H1 (cell line): ENCODE data around the gene AIF1. TPM values are rescaled to one million over a fixed set of nuclear protein-coding genes. Genes with fewer than 3 reads are reported as not detected.

ENCODE experiments used
- CTCF ChIA-PET: fragments of 300-600 bp; sonication (Branson Sonifier 250); formaldehyde crosslinking; loops from one replicate; lab custom pipeline; 2021; ENCODE audit not compliant: partially characterized antibody; lab: Charles Lee
- POLR2A ChIA-PET: fragments of 300-600 bp; sonication (Branson Sonifier 250); formaldehyde crosslinking; loops from one replicate; lab custom pipeline; 2021; ENCODE audit warnings: inconsistent platforms; ENCODE audit not compliant: partially characterized antibody; lab: Charles Lee
- DNase-seq, 2 experiments: peaks; one replicate each; pipeline versions ENCODE4 v3.0.0 to v3.0.0-alpha.2; 2010 to 2022; ENCODE audit warnings: low spot score in 2 of 2, low read depth in 1 of 2, mixed read lengths in 1 of 2
- FAIRE-seq: peaks from 2 replicates; lab custom pipeline; 2011; peaks lifted over from hg19 to GRCh38; lab: Jason Lieb, UNC
- H2AFZ ChIP-seq: 2 replicates; pipeline ENCODE4 v1.8.1; 2012; ENCODE audit warnings: low read length, inconsistent platforms
- H2AK5ac ChIP-seq: 2 replicates; pipeline ENCODE4 v1.6.1; 2013; ENCODE audit warnings: low read depth, low read length
- H2BK120ac ChIP-seq: replicated peaks from 2 replicates; pipeline ENCODE3; 2013; ENCODE audit warnings: low read depth, low read length, inconsistent platforms
- H2BK12ac ChIP-seq: 2 replicates; pipeline ENCODE4 v1.6.1; 2013; ENCODE audit warnings: low read depth, low read length
- H2BK15ac ChIP-seq: 2 replicates; pipeline ENCODE4 v1.6.1; 2013; ENCODE audit warnings: low read length
- H2BK20ac ChIP-seq: 2 replicates; pipeline ENCODE4 v1.6.1; 2013; ENCODE audit warnings: low read length
- H2BK5ac ChIP-seq: 2 replicates; pipeline ENCODE4 v1.6.1; 2013; ENCODE audit warnings: low read depth, low read length
- H3K14ac ChIP-seq: 2 replicates; pipeline ENCODE4 v1.6.1; 2013; ENCODE audit warnings: inconsistent platforms; ENCODE audit not compliant: insufficient read length
- H3K18ac ChIP-seq: 2 replicates; pipeline ENCODE4 v1.6.1; 2013; ENCODE audit warnings: low read length; ENCODE audit errors: extremely low read depth
- H3K23ac ChIP-seq: 2 replicates; pipeline ENCODE4 v1.6.1; 2013; ENCODE audit warnings: inconsistent platforms; ENCODE audit not compliant: insufficient read length
- H3K23me2 ChIP-seq: 2 replicates; pipeline ENCODE4 v1.6.1; 2013; ENCODE audit warnings: low read depth, low read length
- H3K27ac ChIP-seq: 2 replicates; pipeline ENCODE4 v1.6.1; 2011; ENCODE audit warnings: low read depth, low read length, inconsistent platforms
- H3K27me3 ChIP-seq, 4 experiments: replicated peaks in 1 of 4; 1 replicate in 1 of 4; 2 replicates in 3 of 4; pipeline versions ENCODE4 v1.6.1 to v1.8.1; 2011 to 2013; ENCODE audit warnings: low read length in 3 of 4, mild to moderate bottlenecking in 3 of 4, inconsistent platforms in 2 of 4, mixed read lengths in 2 of 4, moderate library complexity in 1 of 4; ENCODE audit not compliant: control insufficient read depth in 3 of 4, insufficient read depth in 3 of 4; ENCODE audit errors: extremely low read depth in 1 of 4
- H3K36me3 ChIP-seq, 4 experiments: 2 replicates each; pipeline versions ENCODE4 v1.6.1 to v1.8.1; 2011 to 2013; ENCODE audit warnings: mild to moderate bottlenecking in 4 of 4, low read length in 3 of 4, moderate library complexity in 2 of 4, control low read depth in 1 of 4, inconsistent platforms in 1 of 4; ENCODE audit not compliant: insufficient read depth in 4 of 4, control insufficient read depth in 2 of 4
- H3K4ac ChIP-seq: replicated peaks from 2 replicates; pipeline ENCODE3; 2013; ENCODE audit warnings: low read length, low read depth, mixed read lengths, inconsistent platforms; ENCODE audit not compliant: insufficient read length
- H3K4me1 ChIP-seq, 4 experiments: replicated peaks in 1 of 4; 1 replicate in 1 of 4; 2 replicates in 3 of 4; pipeline versions ENCODE4 v1.6.1 to v1.8.1; 2011 to 2013; ENCODE audit warnings: low read length in 3 of 4, inconsistent platforms in 2 of 4, mixed read lengths in 1 of 4; ENCODE audit not compliant: insufficient read depth in 4 of 4, control insufficient read depth in 3 of 4
- H3K4me2 ChIP-seq, 2 experiments: 2 replicates each; pipeline versions ENCODE4 v1.6.1 to v1.8.1; 2011 to 2013; ENCODE audit warnings: low read depth in 2 of 2, low read length in 2 of 2, control low read depth in 1 of 2, inconsistent platforms in 1 of 2, mild to moderate bottlenecking in 1 of 2; ENCODE audit not compliant: insufficient read depth in 1 of 2
- H3K4me3 ChIP-seq, 4 experiments: fragments of 200-600, 300-600 bp in 1 of 4; sonication (generic), shearing (Covaris generic), sonication (Bioruptor Twin) in 1 of 4; 2 replicates each; pipeline versions ENCODE4 v1.5.1 to v1.8.1; 2011 to 2016; ENCODE audit warnings: low read length in 4 of 4, low read depth in 3 of 4, control low read depth in 2 of 4, inconsistent platforms in 2 of 4, mild to moderate bottlenecking in 2 of 4, mixed read lengths in 1 of 4, moderate library complexity in 1 of 4; ENCODE audit not compliant: insufficient read depth in 2 of 4; ENCODE audit errors: extremely low read depth in 1 of 4
- H3K56ac ChIP-seq: replicated peaks from 2 replicates; pipeline ENCODE3; 2013; ENCODE audit warnings: low read depth, mild to moderate bottlenecking, mixed read lengths, low read length, inconsistent platforms; ENCODE audit not compliant: insufficient read length
- H3K79me1 ChIP-seq: 2 replicates; pipeline ENCODE4 v1.6.1; 2013; ENCODE audit warnings: low read depth, low read length, control low read depth
- H3K79me2 ChIP-seq, 2 experiments: 2 replicates each; pipeline versions ENCODE4 v1.6.1 to v1.8.1; 2012 to 2013; ENCODE audit warnings: low read length in 2 of 2, mild to moderate bottlenecking in 2 of 2, inconsistent platforms in 1 of 2; ENCODE audit not compliant: insufficient read depth in 2 of 2, control insufficient read depth in 1 of 2
- H3K9ac ChIP-seq, 4 experiments: replicated peaks in 1 of 4; 1 replicate in 1 of 4; 2 replicates in 3 of 4; pipeline versions ENCODE4 v1.6.1 to v1.8.1; 2011 to 2013; ENCODE audit warnings: low read depth in 3 of 4, low read length in 3 of 4, control low read depth in 2 of 4, mild to moderate bottlenecking in 2 of 4, moderate library complexity in 2 of 4, inconsistent platforms in 1 of 4; ENCODE audit errors: extremely low read depth in 1 of 4
- H3K9me3 ChIP-seq, 2 experiments: 2 replicates each; pipeline versions ENCODE4 v1.6.1 to v1.8.1; 2012 to 2013; ENCODE audit warnings: mild to moderate bottlenecking in 2 of 2, moderate library complexity in 2 of 2, control low read depth in 1 of 2, inconsistent platforms in 1 of 2, low read depth in 1 of 2, low read length in 1 of 2, mixed read lengths in 1 of 2; ENCODE audit not compliant: insufficient read depth in 2 of 2
- H4K20me1 ChIP-seq, 2 experiments: replicated peaks in 1 of 2; 2 replicates each; pipeline versions ENCODE3 to v1.8.1; 2011 to 2013; ENCODE audit warnings: inconsistent platforms in 2 of 2, low read length in 2 of 2, mild to moderate bottlenecking in 1 of 2; ENCODE audit not compliant: insufficient read depth in 2 of 2, control insufficient read depth in 1 of 2
- H4K5ac ChIP-seq: 2 replicates; pipeline ENCODE4 v1.6.1; 2013; ENCODE audit warnings: low read length, low read depth, mixed read lengths, inconsistent platforms; ENCODE audit not compliant: insufficient read length
- H4K8ac ChIP-seq: 2 replicates; pipeline ENCODE4 v1.8.0; 2013; ENCODE audit warnings: mild to moderate bottlenecking, moderate library complexity, low read length, inconsistent platforms; ENCODE audit not compliant: insufficient read depth; ENCODE audit errors: extremely low read depth
- H4K91ac ChIP-seq: replicated peaks from 2 replicates; pipeline ENCODE3; 2013; ENCODE audit warnings: low read length, mixed read lengths, inconsistent platforms; ENCODE audit not compliant: insufficient read length
- KDM1A ChIP-seq: fragments of 200-600, 300-600 bp; sonication (generic); IDR thresholded peaks from 2 replicates; pipeline ENCODE4 v1.7.1; 2016; ENCODE audit warnings: mild to moderate bottlenecking, low read length, borderline replicate concordance
- RAD21 ChIP-seq, 2 experiments: IDR thresholded peaks in 1 of 2; conservative IDR thresholded peaks in 1 of 2; 2 replicates each; pipeline ENCODE4 v1.6.1; 2011; ENCODE audit warnings: low read depth in 2 of 2, low read length in 2 of 2, improper control_type of control experiment in 1 of 2, inconsistent platforms in 1 of 2, mild to moderate bottlenecking in 1 of 2, moderate library complexity in 1 of 2
- WGBS, 2 experiments: shearing (Covaris generic) in 1 of 2; methylation state at CpG; one replicate each; pipeline versions ENCODE4 v1.1.6 to v1.1.7; 2013 to 2015; ENCODE audit warnings: low lambda C conversion rate in 2 of 2, mixed read lengths in 2 of 2, inconsistent platforms in 1 of 2, low coverage in 1 of 2, missing lambda C conversion rate in 1 of 2; ENCODE audit not compliant: insufficient replicate concordance in 2 of 2, insufficient coverage in 1 of 2, insufficient read length in 1 of 2; ENCODE audit errors: extremely low coverage in 1 of 2, missing lambda C conversion rate in 1 of 2; 5-methylcytosine and 5-hydroxymethylcytosine counted together
- polyA plus RNA-seq, 7 experiments: library from polyadenylated mRNA; depleted of rRNA in 3 of 7; stranded (reverse) in 5 of 7; unstranded in 2 of 7; fragments of >200 nt in 5 of 7; fragments of 200-250 nt in 2 of 7; gene quantifications; 1 replicate in 5 of 7; 2 replicates in 1 of 7; 4 replicates in 1 of 7; pipeline versions ENCODE4 v1.2.1 to v1.2.3, GENCODE V29; 2011 to 2013; ENCODE audit warnings: missing spikeins in 2 of 7, mixed read lengths in 2 of 7
- total RNA-seq: library from RNA; stranded (reverse); fragmentation: NEBNext Ultra II Directional; extraction: Animal tissue kit (Norgen Biotek cat#: 25700); gene quantifications from 2 replicates; pipeline ENCODE4 v1.2.1, GENCODE V29; 2021
- TF ChIP-seq, protein P1 (sequence below), 3 experiments: IDR thresholded peaks; 1 replicate in 2 of 3; 2 replicates in 1 of 3; pipeline versions ENCODE4 v1.5.1 to v1.6.1; 2011; ENCODE audit warnings: low read length in 3 of 3, mild to moderate bottlenecking in 3 of 3, inconsistent platforms in 2 of 3, low read depth in 1 of 3, moderate library complexity in 1 of 3; ENCODE audit not compliant: insufficient read depth in 1 of 3; ENCODE audit errors: control extremely low read depth in 1 of 3

Gene AIF1
- total and polyA plus RNA-seq, 2 of the 8 experiments (the other 6 are each of a cell fraction or from before 2014, with no cell fraction given) = 6.3 to 9.8 TPM

DNA sequence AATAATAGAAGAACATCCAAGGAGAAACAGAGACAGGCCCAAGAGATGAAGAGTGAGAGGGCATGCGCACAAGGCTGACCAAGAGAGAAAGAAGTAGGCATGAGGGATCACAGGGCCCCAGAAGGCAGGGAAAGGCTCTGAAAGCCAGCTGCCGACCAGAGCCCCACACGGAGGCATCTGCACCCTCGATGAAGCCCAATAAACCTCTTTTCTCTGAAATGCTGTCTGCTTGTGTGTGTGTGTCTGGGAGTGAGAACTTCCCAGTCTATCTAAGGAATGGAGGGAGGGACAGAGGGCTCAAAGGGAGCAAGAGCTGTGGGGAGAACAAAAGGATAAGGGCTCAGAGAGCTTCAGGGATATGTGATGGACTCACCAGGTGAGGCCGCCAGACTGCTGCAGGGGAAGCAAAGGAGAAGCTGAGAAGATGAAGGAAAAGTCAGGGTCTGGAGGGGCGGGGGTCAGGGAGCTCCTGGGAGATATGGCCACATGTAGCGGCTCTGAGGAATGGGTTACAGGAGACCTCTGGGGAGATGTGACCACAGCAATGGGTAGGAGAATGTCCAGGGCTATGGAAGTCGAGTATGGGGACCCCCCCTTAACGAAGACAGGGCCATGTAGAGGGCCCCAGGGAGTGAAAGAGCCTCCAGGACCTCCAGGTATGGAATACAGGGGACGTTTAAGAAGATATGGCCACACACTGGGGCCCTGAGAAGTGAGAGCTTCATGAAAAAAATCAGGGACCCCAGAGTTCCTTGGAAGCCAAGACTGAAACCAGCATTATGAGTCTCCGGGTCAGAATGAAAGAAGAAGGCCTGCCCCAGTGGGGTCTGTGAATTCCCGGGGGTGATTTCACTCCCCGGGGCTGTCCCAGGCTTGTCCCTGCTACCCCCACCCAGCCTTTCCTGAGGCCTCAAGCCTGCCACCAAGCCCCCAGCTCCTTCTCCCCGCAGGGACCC is 40.6 kb upstream of the AIF1 start:
- H4K8ac ChIP-seq = 0 out of 2 replicates have a peak overlapping the region, but pooled peaks have one; percentile 7
- POLR2A ChIA-PET = interaction anchor here (0.8 to 12.2 kb wide), 14 partner anchors 9 to 285 kb away, joined by 3 to 110 read pairs (median 4); partner anchors contain the start of genes ATP6V1G2, DDX39B, GPANK1 and PRRC2A
- H2AK5ac ChIP-seq = no peak overlapping the region
- H4K91ac ChIP-seq = no peak overlapping the region
- H3K4ac ChIP-seq = no peak overlapping the region
- no peak overlapping the region for H3K56ac ChIP-seq
- H4K5ac ChIP-seq = no peak overlapping the region
- H2BK12ac ChIP-seq = 0 out of 2 replicates have a peak overlapping the region, but pooled peaks have one; percentile 27
- DNase-seq = no peak
- H3K18ac ChIP-seq = no peak overlapping the region
- H3K27me3 ChIP-seq = no peaks in the 10 kb centered on the region
- H2BK15ac ChIP-seq = no peak overlapping the region
- H3K4me1 ChIP-seq = no peaks in the 10 kb centered on the region; a peak in 1 of 7 replicates
- CTCF ChIA-PET = interaction anchor here (0.6 to 19.2 kb wide), 10 partner anchors 10 to 155 kb away, joined by 3 to 640 read pairs (median 4); partner anchors contain the start of genes ATP6V1G2, GPANK1, LST1 and LTB
- no peak overlapping the region for H3K4me3 ChIP-seq
- no peak overlapping the region for H3K27ac ChIP-seq
- no peaks in the 10 kb centered on the region; the same call in 1 of the 2 replicates for H3K23me2 ChIP-seq
- no peak overlapping the region for H3K9ac ChIP-seq
- no peaks in the 10 kb centered on the region for H3K36me3 ChIP-seq
- no peak overlapping the region for H2BK120ac ChIP-seq
- no peak overlapping the region for H3K14ac ChIP-seq
- H4K20me1 ChIP-seq = no peaks in the 10 kb centered on the region
- H3K9me3 ChIP-seq = no peaks in the 10 kb centered on the region
- WGBS, 2 experiments = 80% methylated on average over 14 of the region's 14 CpGs; no CpG with 5 or more reads in 1 of the 2 experiments
- TF ChIP-seq KDM1A (no peak), RAD21 (IDR thresholded peaks at IDR 0.05 in 1 of 2, conservative IDR thresholded peaks at IDR 0.05 in 1 of 2; ENCODE audit: low read depth in 2 of 2, low read length in 2 of 2) (peak; percentile 17 to 40; a peak in 2 of 4 replicates)
- TF ChIP-seq, protein P1, sequence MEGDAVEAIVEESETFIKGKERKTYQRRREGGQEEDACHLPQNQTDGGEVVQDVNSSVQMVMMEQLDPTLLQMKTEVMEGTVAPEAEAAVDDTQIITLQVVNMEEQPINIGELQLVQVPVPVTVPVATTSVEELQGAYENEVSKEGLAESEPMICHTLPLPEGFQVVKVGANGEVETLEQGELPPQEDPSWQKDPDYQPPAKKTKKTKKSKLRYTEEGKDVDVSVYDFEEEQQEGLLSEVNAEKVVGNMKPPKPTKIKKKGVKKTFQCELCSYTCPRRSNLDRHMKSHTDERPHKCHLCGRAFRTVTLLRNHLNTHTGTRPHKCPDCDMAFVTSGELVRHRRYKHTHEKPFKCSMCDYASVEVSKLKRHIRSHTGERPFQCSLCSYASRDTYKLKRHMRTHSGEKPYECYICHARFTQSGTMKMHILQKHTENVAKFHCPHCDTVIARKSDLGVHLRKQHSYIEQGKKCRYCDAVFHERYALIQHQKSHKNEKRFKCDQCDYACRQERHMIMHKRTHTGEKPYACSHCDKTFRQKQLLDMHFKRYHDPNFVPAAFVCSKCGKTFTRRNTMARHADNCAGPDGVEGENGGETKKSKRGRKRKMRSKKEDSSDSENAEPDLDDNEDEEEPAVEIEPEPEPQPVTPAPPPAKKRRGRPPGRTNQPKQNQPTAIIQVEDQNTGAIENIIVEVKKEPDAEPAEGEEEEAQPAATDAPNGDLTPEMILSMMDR (IDR thresholded peaks at IDR 0.05; ENCODE audit: control extremely low read depth in 1 of 3, insufficient read depth in 1 of 3, low read depth in 1 of 3, low read length in 3 of 3) = peak in 2 of 3 experiments; percentile 25 to 34; a peak in 2 of 4 replicates
- H2BK20ac ChIP-seq = peak overlapping the region; percentile 86; the same call in 1 of the 2 replicates
- no peak overlapping the region for H3K4me2 ChIP-seq
- no peaks in the 10 kb centered on the region for H3K79me1 ChIP-seq
- H3K79me2 ChIP-seq = no peaks in the 10 kb centered on the region
- H2BK5ac ChIP-seq = no peak overlapping the region
- FAIRE-seq = no peak
- H3K23ac ChIP-seq = no peak overlapping the region
- H2AFZ ChIP-seq = no peak overlapping the region
